HG03558 (cell line): Measurements from ENCODE around the gene JAGN1.
"Not testable (repeated sequence)": the region's sequence is repeated elsewhere in the genome, so short reads cannot be mapped to it uniquely, and the experiment has no call there.

ENCODE experiments used
- ATAC-seq: cut with Tn5 transposase; IDR thresholded peaks from one replicate; pipeline ENCODE4 v1.9.1; 2021; ENCODE audit warnings: moderate number of reproducible peaks; ENCODE audit not compliant: unreplicated experiment; ENCODE audit errors: extremely low read depth

The JAGN1 gene

GRCh38 chr3:9865125-9865637 lies 25.2 kb upstream of the JAGN1 start:
- ATAC-seq, result not testable (repeated sequence)

- no peak for ATAC-seq
These were observed 23.8 kb upstream of the JAGN1 start for GRCh38 chr3:9866639-9867038.

GRCh38 chr3:9867106-9867505 lies 23.3 kb upstream of the JAGN1 start:
- no peak for ATAC-seq

- no peak for ATAC-seq
These were observed 20.5 kb upstream of the JAGN1 start for GRCh38 chr3:9869955-9870354.

- ATAC-seq, result no peak
These were observed 19.4 kb upstream of the JAGN1 start for GRCh38 chr3:9870978-9871377.

GRCh38 chr3:9872067-9872466 lies 18.3 kb upstream of the JAGN1 start:
- not testable (repeated sequence) for ATAC-seq

- no peak for ATAC-seq
These were observed 15.0 kb upstream of the JAGN1 start for GRCh38 chr3:9875448-9875847.

- ATAC-seq, result not testable (repeated sequence)
These were observed 14.2 kb upstream of the JAGN1 start for GRCh38 chr3:9876255-9876654.

GRCh38 chr3:9876991-9877390 lies 13.4 kb upstream of the JAGN1 start:
- no peak for ATAC-seq

- no peak for ATAC-seq
These were observed 11.7 kb upstream of the JAGN1 start for GRCh38 chr3:9878700-9879099.

GRCh38 chr3:9879830-9880549 lies 10.4 kb upstream of the JAGN1 start, which contains the start of gene CIDEC:
Gene CIDEC, minus strand, starts transcription at chr3:9880253. Its CDS starts 1,767 bp downstream, at chr3:9878486.
- no peak for ATAC-seq

GRCh38 chr3:9881441-9881840 lies 9.0 kb upstream of the JAGN1 start:
- no peak for ATAC-seq

GRCh38 chr3:9883706-9884554 lies 6.5 kb upstream of the JAGN1 start:
- no peak for ATAC-seq

- ATAC-seq, result no peak
These were observed 5.8 kb upstream of the JAGN1 start for GRCh38 chr3:9884555-9885165.

- no peak for ATAC-seq
These were observed 4.1 kb upstream of the JAGN1 start for GRCh38 chr3:9886328-9886727.

GRCh38 chr3:9887480-9887879 lies 2.9 kb upstream of the JAGN1 start:
- no peak for ATAC-seq

- ATAC-seq, result no peak
These were observed 1.9 kb upstream of the JAGN1 start for GRCh38 chr3:9888540-9888939.

- ATAC-seq, result no peak
These were observed 1.0 kb upstream of the JAGN1 start for GRCh38 chr3:9889405-9889804.

- no peak for ATAC-seq
These were observed 737 bp downstream of the JAGN1 start for GRCh38 chr3:9891072-9891622.

- no peak for ATAC-seq
These were observed 3.3 kb downstream of the JAGN1 start for GRCh38 chr3:9893739-9894138.

- ATAC-seq, result not testable (repeated sequence)
These were observed 5.3 kb downstream of the JAGN1 start for GRCh38 chr3:9895715-9896114.
